Measurements from ENCODE around the gene GCDH. TPM values are rescaled to one million over a fixed set of nuclear protein-coding genes. Genes with fewer than 3 reads are reported as not detected.
A peak's percentile ranks its signal among the peaks of the same experiment; 100 is the strongest.
"Not testable (repeated sequence)": the region's sequence is repeated elsewhere in the genome, so short reads cannot be mapped to it uniquely, and the experiment has no call there.

The GCDH gene
- total and polyA plus RNA-seq, 3 donors from 2014 or later, result 11.0 to 32.1 (median 30.5) TPM

GRCh38 chr19:12884926-12885748 is 5.8 kb upstream of the GCDH start:
- H3K9me3 ChIP-seq, result no peaks in the 10 kb centered on the region
- no peak for TF ChIP-seq POLR2A (IDR thresholded peaks at IDR 0.05)
- TF ChIP-seq, protein P1, sequence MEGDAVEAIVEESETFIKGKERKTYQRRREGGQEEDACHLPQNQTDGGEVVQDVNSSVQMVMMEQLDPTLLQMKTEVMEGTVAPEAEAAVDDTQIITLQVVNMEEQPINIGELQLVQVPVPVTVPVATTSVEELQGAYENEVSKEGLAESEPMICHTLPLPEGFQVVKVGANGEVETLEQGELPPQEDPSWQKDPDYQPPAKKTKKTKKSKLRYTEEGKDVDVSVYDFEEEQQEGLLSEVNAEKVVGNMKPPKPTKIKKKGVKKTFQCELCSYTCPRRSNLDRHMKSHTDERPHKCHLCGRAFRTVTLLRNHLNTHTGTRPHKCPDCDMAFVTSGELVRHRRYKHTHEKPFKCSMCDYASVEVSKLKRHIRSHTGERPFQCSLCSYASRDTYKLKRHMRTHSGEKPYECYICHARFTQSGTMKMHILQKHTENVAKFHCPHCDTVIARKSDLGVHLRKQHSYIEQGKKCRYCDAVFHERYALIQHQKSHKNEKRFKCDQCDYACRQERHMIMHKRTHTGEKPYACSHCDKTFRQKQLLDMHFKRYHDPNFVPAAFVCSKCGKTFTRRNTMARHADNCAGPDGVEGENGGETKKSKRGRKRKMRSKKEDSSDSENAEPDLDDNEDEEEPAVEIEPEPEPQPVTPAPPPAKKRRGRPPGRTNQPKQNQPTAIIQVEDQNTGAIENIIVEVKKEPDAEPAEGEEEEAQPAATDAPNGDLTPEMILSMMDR (IDR thresholded peaks at IDR 0.05), result peak; percentile 7 to 51 (median 36)
- no peak overlapping the region for H3K27ac ChIP-seq
- no peaks in the 10 kb centered on the region for H3K36me3 ChIP-seq (ENCODE audit: low read depth, missing control alignments)
- peak; percentile 78 for DNase-seq
- H3K4me3 ChIP-seq, result peak overlapping the region; percentile 43 to 48
- intact Hi-C loops (cut with DNase I; ENCODE audit: low total_unique reads), result no loop called here
- WGBS, 2 donors, result 4 to 26% methylated on average over 10 to 51 of the region's 73 CpGs
- no peaks in the 10 kb centered on the region for H3K27me3 ChIP-seq
- H3K4me1 ChIP-seq, result peaks cover 8% of the 10 kb centered on the region

GRCh38 chr19:12885749-12886650 is 5.0 kb upstream of the GCDH start:
- DNase-seq, result no peak
- no peaks in the 10 kb centered on the region for H3K27me3 ChIP-seq
- no peaks in the 10 kb centered on the region for H3K9me3 ChIP-seq
- H3K36me3 ChIP-seq (ENCODE audit: low read depth, missing control alignments), result no peaks in the 10 kb centered on the region
- peaks cover 3% of the 10 kb centered on the region for H3K4me1 ChIP-seq
- 15 to 16% methylated on average over 6 to 23 of the region's 53 CpGs for WGBS, 2 donors
- no peak overlapping the region for H3K27ac ChIP-seq
- H3K4me3 ChIP-seq, result peak overlapping the region; percentile 43 to 48
- intact Hi-C loops (cut with DNase I; ENCODE audit: low total_unique reads), result no loop called here
- TF ChIP-seq, protein P1 (IDR thresholded peaks at IDR 0.05), result no peak
- TF ChIP-seq POLR2A (IDR thresholded peaks at IDR 0.05), result no peak

- H3K36me3 ChIP-seq (ENCODE audit: low read depth, missing control alignments), result no peaks in the 10 kb centered on the region
- H3K9me3 ChIP-seq, result no peaks in the 10 kb centered on the region
- no peak overlapping the region for H3K4me3 ChIP-seq
- DNase-seq, result no peak
- 50 to 81% methylated on average over 5 of the region's 5 CpGs for WGBS, 2 donors
- H3K27me3 ChIP-seq, result no peaks in the 10 kb centered on the region
- H3K27ac ChIP-seq, result no peak overlapping the region
- peaks cover 5% of the 10 kb centered on the region for H3K4me1 ChIP-seq
- no peak for TF ChIP-seq POLR2A (IDR thresholded peaks at IDR 0.05)
- intact Hi-C loops (cut with DNase I; ENCODE audit: low total_unique reads), result no loop called here
These were observed 4.3 kb upstream of the GCDH start for GRCh38 chr19:12886651-12886968.

DNA sequence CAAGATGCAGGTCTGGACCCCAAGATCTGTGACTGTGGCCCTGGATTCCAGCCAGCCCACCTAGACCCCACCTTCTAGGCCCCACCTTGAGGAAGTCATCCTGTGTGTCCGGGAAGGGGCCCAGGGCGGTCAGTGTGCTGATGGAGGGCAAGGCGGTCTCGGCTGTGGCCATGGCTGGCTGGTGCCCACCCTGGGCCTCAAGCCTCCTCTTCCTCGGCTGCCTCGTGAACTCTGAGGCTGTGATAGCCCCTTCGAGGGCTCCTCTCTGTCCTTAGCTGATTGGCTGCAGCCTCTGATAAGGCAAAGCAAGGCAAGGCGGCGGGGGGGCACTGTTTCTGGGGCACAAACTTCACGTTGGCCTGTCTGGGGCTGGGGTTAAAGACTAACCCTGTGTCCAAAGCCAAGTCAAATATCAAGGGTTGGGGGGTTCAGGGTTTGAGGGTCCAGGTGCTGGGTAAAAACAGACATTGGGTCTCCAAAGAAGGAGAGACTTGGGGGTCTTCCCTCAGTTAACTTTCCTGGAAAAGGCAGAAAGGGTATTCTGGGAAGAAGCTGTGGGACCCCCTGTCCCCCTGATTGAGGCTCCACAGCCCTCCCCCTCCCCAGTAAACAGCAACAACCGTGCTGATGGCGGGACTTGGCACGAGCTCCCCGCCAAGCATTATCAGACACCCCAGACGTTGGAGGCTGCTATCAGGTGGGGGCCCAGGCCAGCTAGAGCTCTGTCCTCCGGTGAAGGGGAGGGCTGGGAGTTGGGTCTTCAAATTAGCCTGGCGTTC is 3.8 kb upstream of the GCDH start, which contains the start of gene KLF1:
Gene KLF1 (minus strand): TSS at position 233 of the 779 bp plus-strand sequence. CDS start 61 bp downstream, at position 172.
- TF ChIP-seq POLR2A (IDR thresholded peaks at IDR 0.05), result no peak
- no peak for DNase-seq
- WGBS, 2 donors, result 67 to 70% methylated on average over 16 to 17 of the region's 17 CpGs
- intact Hi-C loops (cut with DNase I; ENCODE audit: low total_unique reads), result no loop called here
- Histone ChIP-seq H3K4me1 (peaks cover 7% of the 10 kb centered on the region), H3K36me3 (ENCODE audit: low read depth, missing control alignments) (no peaks in the 10 kb centered on the region), H3K27me3 (no peaks in the 10 kb centered on the region), H3K4me3 (peak within 1 kb of the TSS in 1 of 2 donors; percentile 48), H3K9me3 (no peaks in the 10 kb centered on the region), H3K27ac (no peak within 1 kb of the TSS)

- Histone ChIP-seq H3K9me3 (no peaks in the 10 kb centered on the region), H3K27ac (no peak overlapping the region), H3K36me3 (ENCODE audit: low read depth, missing control alignments) (no peaks in the 10 kb centered on the region), H3K4me3 (no peak overlapping the region), H3K4me1 (peaks cover 7% of the 10 kb centered on the region), H3K27me3 (no peaks in the 10 kb centered on the region)
- DNase-seq, result no peak
- TF ChIP-seq, protein P1 (IDR thresholded peaks at IDR 0.05), result no peak
- no peak for TF ChIP-seq POLR2A (IDR thresholded peaks at IDR 0.05)
- WGBS, 2 donors, result 77 to 82% methylated on average over 5 of the region's 5 CpGs
- intact Hi-C loops (cut with DNase I; ENCODE audit: low total_unique reads), result no loop called here
These were observed 2.9 kb upstream of the GCDH start for GRCh38 chr19:12888006-12888603.

DNA sequence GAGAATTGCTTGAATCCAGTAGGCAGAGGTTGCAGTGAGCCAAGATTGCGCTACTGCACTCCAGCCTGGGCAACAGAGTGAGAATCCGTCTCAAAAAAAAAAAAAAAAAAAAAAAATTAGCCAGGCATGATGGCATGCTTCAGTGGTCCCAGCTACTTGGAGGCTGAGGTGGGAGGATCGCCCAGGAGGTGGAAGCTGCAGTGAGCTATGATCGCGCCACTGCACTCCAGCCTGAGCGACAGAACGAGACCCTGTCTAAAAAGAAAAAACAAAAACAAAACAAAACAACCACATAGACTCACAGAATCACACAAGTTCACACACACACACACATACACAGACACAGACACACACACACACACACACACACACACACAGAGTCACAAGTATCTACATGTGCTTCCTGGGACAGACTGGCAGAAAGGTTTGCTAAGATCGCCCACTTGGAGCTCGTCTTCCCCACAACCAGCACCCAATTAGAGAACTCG is 617 bp upstream of the GCDH start:
- H3K4me1 ChIP-seq; H3K36me3 ChIP-seq (ENCODE audit: low read depth, missing control alignments); DNase-seq; H3K9me3 ChIP-seq; intact Hi-C loops (cut with DNase I; ENCODE audit: low total_unique reads); H3K27me3 ChIP-seq: not testable (repeated sequence)
- Histone ChIP-seq H3K4me3 (peak overlapping the region; percentile 78 to 82), H3K27ac (peak overlapping the region in 1 of 2 donors; percentile 52)
- 24 to 31% methylated on average over 10 of the region's 10 CpGs for WGBS, 2 donors
